Activated T-cell treated with anti-CD3 and anti-CD28 coated beads, Interleukin-2, amount 50 U/mL, for 48 hours (primary cell): ENCODE measurements around the gene EEF1E1.

Source experiments
- DNase-seq, 2 experiments: peaks; one replicate each; pipeline ENCODE4 v3.0.0-alpha.2; 2020

Gene EEF1E1

GRCh38 chr6:8102122-8102958 lies at the start of gene EEF1E1:
EEF1E1 (minus strand) TSS chr6:8102548; CDS start chr6:8102521, 27 bp downstream.
- DNase-seq: peak; percentile 99 to 100

GRCh38 chr6:8149350-8149749 lies 47.0 kb upstream of the EEF1E1 start:
- DNase-seq: no peak

- DNase-seq: no peak
These were observed 41.6 kb upstream of the EEF1E1 start for GRCh38 chr6:8143945-8144344.

- DNase-seq: no peak
These were observed 37.1 kb upstream of the EEF1E1 start for GRCh38 chr6:8139451-8139850.

GRCh38 chr6:8137529-8137939 lies 35.2 kb upstream of the EEF1E1 start:
- no peak for DNase-seq

- no peak for DNase-seq
These were observed 32.9 kb upstream of the EEF1E1 start for GRCh38 chr6:8135276-8135675.

- DNase-seq: no peak
These were observed 29.8 kb upstream of the EEF1E1 start for GRCh38 chr6:8132130-8132529.

GRCh38 chr6:8131265-8131897 lies 29.0 kb upstream of the EEF1E1 start:
- DNase-seq: peak; percentile 43 to 45

- DNase-seq: no peak
These were observed 28.1 kb upstream of the EEF1E1 start for GRCh38 chr6:8130399-8130798.

- no peak for DNase-seq
These were observed 20.9 kb upstream of the EEF1E1 start for GRCh38 chr6:8123236-8123635.

GRCh38 chr6:8114956-8115355 lies 12.6 kb upstream of the EEF1E1 start:
- DNase-seq: no peak

GRCh38 chr6:8113131-8113654 lies 10.8 kb upstream of the EEF1E1 start:
- DNase-seq: no peak

GRCh38 chr6:8110725-8111124 lies 8.4 kb upstream of the EEF1E1 start:
- DNase-seq: no peak

GRCh38 chr6:8110117-8110721 lies 7.9 kb upstream of the EEF1E1 start:
- DNase-seq: no peak

GRCh38 chr6:8108759-8109539 lies 6.6 kb upstream of the EEF1E1 start:
- DNase-seq: no peak

GRCh38 chr6:8108031-8108660 lies 5.8 kb upstream of the EEF1E1 start:
- no peak for DNase-seq

- DNase-seq: no peak
These were observed 3.4 kb upstream of the EEF1E1 start for GRCh38 chr6:8105791-8106190.

GRCh38 chr6:8103726-8104125 lies 1.4 kb upstream of the EEF1E1 start:
- no peak for DNase-seq

GRCh38 chr6:8100159-8100854 lies 2.0 kb downstream of the EEF1E1 start:
- no peak for DNase-seq

- no peak for DNase-seq
These were observed 11.7 kb downstream of the EEF1E1 start for GRCh38 chr6:8090650-8091049.

GRCh38 chr6:8088886-8089285 lies 13.5 kb downstream of the EEF1E1 start:
- DNase-seq: no peak
